DOHH2 (cell line): ENCODE data around the gene DGCR2.

Experiments used
- H3F3A ChIP-seq: fragments of 200-600 bp; sonication (generic), shearing (Covaris generic); 2 replicates; pipeline ENCODE4 v1.6.0; 2016; ENCODE audit warnings: antibody characterized with exemption, mild to moderate bottlenecking; ENCODE audit not compliant: control insufficient read depth, insufficient read depth
- H3K27ac ChIP-seq: fragments of 200-600 bp; sonication (generic); 2 replicates; pipeline ENCODE4 v1.5.1; 2014; ENCODE audit warnings: low read depth, mild to moderate bottlenecking, low read length, moderate library complexity
- H3K27me3 ChIP-seq: fragments of 200-600 bp; sonication (generic); 2 replicates; pipeline ENCODE4 v1.6.1; 2014; ENCODE audit warnings: mild to moderate bottlenecking, low read length, mixed read lengths; ENCODE audit not compliant: control insufficient read depth
- H3K36me3 ChIP-seq: fragments of 200-600 bp; sonication (generic); 2 replicates; pipeline ENCODE4 v1.6.1; 2014; ENCODE audit warnings: mild to moderate bottlenecking, low read length, moderate library complexity, mixed read lengths; ENCODE audit not compliant: control insufficient read depth
- H3K4me1 ChIP-seq: fragments of 200-600 bp; sonication (generic); 2 replicates; pipeline ENCODE4 v1.6.1; 2014; ENCODE audit warnings: mild to moderate bottlenecking, low read length, mixed read lengths; ENCODE audit not compliant: control insufficient read depth
- H3K4me2 ChIP-seq: fragments of 200-600 bp; sonication (generic); 2 replicates; pipeline ENCODE4 v1.6.0; 2014; ENCODE audit warnings: mild to moderate bottlenecking, low read length, moderate library complexity
- H3K4me3 ChIP-seq: fragments of 200-600 bp; sonication (generic); 2 replicates; pipeline ENCODE4 v1.5.1; 2014; ENCODE audit warnings: mild to moderate bottlenecking, low read length, mixed read lengths
- H3K79me2 ChIP-seq: fragments of 200-600 bp; sonication (generic); 2 replicates; pipeline ENCODE4 v1.6.1; 2014; ENCODE audit warnings: mild to moderate bottlenecking, low read length, mixed read lengths; ENCODE audit not compliant: control insufficient read depth
- H3K9me2 ChIP-seq: fragments of 200-600 bp; sonication (generic); replicated peaks from 2 replicates; pipeline ENCODE4 v1.6.1; 2014; ENCODE audit warnings: mild to moderate bottlenecking, low read length, mixed read lengths; ENCODE audit not compliant: control insufficient read depth
- H3K9me3 ChIP-seq: fragments of 200-600 bp; sonication (generic); 2 replicates; pipeline ENCODE4 v1.6.1; 2014; ENCODE audit warnings: antibody characterized with exemption, low read length, mixed read lengths; ENCODE audit not compliant: control insufficient read depth, insufficient read depth
- H4K20me1 ChIP-seq: fragments of 200-600 bp; sonication (generic); 2 replicates; pipeline ENCODE4 v1.6.0; 2014; ENCODE audit warnings: low read depth, mild to moderate bottlenecking, antibody characterized with exemption, low read length, moderate library complexity; ENCODE audit not compliant: control insufficient read depth, insufficient read depth
- CTCF ChIP-seq: fragments of 200-600 bp; sonication (generic); IDR thresholded peaks from one replicate; pipeline ENCODE4 v1.5.1; 2014; ENCODE audit warnings: antibody characterized with exemption, mild to moderate bottlenecking, low read depth, low read length; ENCODE audit not compliant: poor library complexity, severe bottlenecking
- EZH2phosphoT487 ChIP-seq: fragments of 200-600 bp; sonication (generic); IDR thresholded peaks from 2 replicates; pipeline ENCODE4 v1.6.1; 2017; ENCODE audit warnings: borderline replicate concordance, mild to moderate bottlenecking, antibody characterized with exemption, low read length, moderate library complexity, mixed read lengths

DGCR2 gene

GRCh38 chr22:19149047-19149883 lies 27.1 kb upstream of the DGCR2 start:
- no peak for TF ChIP-seq CTCF
- TF ChIP-seq EZH2phosphoT487, result no peak
- Histone ChIP-seq H3K9me3 (no peaks in the 10 kb centered on the region), H3K27me3 (peaks cover 3% of the 10 kb centered on the region; the same call in 1 of the 2 replicates), H3F3A (no peaks in the 10 kb centered on the region), H4K20me1 (no peaks in the 10 kb centered on the region), H3K4me3 (no peak overlapping the region), H3K36me3 (peaks cover 1% of the 10 kb centered on the region; the same call in 1 of the 2 replicates), H3K4me1 (peaks cover 3% of the 10 kb centered on the region; the same call in 1 of the 2 replicates), H3K4me2 (no peak overlapping the region), H3K9me2 (no peaks in the 10 kb centered on the region), H3K27ac (no peak overlapping the region), H3K79me2 (peaks cover 2% of the 10 kb centered on the region)

GRCh38 chr22:19148417-19149046 lies 26.3 kb upstream of the DGCR2 start:
- Histone ChIP-seq H3K27ac (no peak overlapping the region), H3K4me3 (no peak overlapping the region), H4K20me1 (no peaks in the 10 kb centered on the region), H3K27me3 (peaks cover 3% of the 10 kb centered on the region; the same call in 1 of the 2 replicates), H3K4me2 (no peak overlapping the region), H3K79me2 (peaks cover 10% of the 10 kb centered on the region), H3F3A (no peaks in the 10 kb centered on the region), H3K9me2 (no peaks in the 10 kb centered on the region), H3K4me1 (peaks cover 7% of the 10 kb centered on the region), H3K36me3 (peaks cover 3% of the 10 kb centered on the region; the same call in 1 of the 2 replicates), H3K9me3 (no peaks in the 10 kb centered on the region)
- TF ChIP-seq CTCF, result no peak
- no peak for TF ChIP-seq EZH2phosphoT487

GRCh38 chr22:19147195-19147780 lies 25.1 kb upstream of the DGCR2 start:
- H3F3A ChIP-seq, result no peaks in the 10 kb centered on the region
- H3K36me3 ChIP-seq, result peaks cover 7% of the 10 kb centered on the region
- no peak overlapping the region for H3K4me3 ChIP-seq
- no peaks in the 10 kb centered on the region for H3K27me3 ChIP-seq
- peaks cover 12% of the 10 kb centered on the region for H3K4me1 ChIP-seq
- H3K27ac ChIP-seq, result no peak overlapping the region
- H4K20me1 ChIP-seq, result no peaks in the 10 kb centered on the region
- TF ChIP-seq EZH2phosphoT487, result no peak
- no peak for TF ChIP-seq CTCF
- H3K9me3 ChIP-seq, result no peaks in the 10 kb centered on the region
- peaks cover 21% of the 10 kb centered on the region for H3K79me2 ChIP-seq
- H3K9me2 ChIP-seq, result no peaks in the 10 kb centered on the region
- no peak overlapping the region for H3K4me2 ChIP-seq
